T47D (cell line): ENCODE data around the gene OR52A1.
"Not testable (repeated sequence)": the region's sequence is repeated elsewhere in the genome, so short reads cannot be mapped to it uniquely, and the experiment has no call there.

Source experiments
- DNase-seq, 2 experiments: peaks; one replicate each; pipeline versions ENCODE4 v3.0.0 to v3.0.0-alpha.2; 2011 to 2012; ENCODE audit warnings: low read depth in 1 of 2, low spot score in 1 of 2
- JUND ChIP-seq: IDR thresholded peaks from 2 replicates; pipeline ENCODE4 v1.6.1; 2012; ENCODE audit warnings: low read depth
- in situ Hi-C: cut with HindIII; loops from 2 replicates; pipeline ENCODE4 v1.10.0; 2016; ENCODE audit warnings: low sequenced_read_pairs, low pct_unique_long_range_greater_than_20kb

OR52A1 gene

DNA sequence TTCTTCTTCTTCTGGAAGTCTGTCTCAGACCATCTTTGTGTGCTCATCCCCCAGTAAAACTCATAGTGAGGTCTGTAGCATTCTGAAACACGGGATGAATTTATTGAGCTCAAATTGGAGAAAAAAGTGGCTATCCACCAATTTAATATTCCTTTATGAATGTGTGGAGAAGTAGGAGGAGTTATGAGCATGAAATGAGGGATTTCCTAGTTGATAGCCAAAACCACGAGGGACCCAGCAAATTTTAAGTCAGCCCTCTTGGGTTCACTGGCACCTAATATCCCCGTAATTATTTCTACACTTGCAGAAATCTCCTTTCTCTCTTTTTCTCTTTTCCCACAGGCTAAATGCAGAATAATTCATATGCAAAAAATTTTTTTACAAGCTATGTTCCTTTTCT is at the start of gene OR52A1:
TSS of gene OR52A1 (minus strand) at position 101 of the 400 bp plus-strand sequence. CDS start 2,388 bp downstream, outside the sequence.
- TF ChIP-seq JUND, result no peak
- in situ Hi-C loops, result no loop called here
- no peak for DNase-seq

DNA sequence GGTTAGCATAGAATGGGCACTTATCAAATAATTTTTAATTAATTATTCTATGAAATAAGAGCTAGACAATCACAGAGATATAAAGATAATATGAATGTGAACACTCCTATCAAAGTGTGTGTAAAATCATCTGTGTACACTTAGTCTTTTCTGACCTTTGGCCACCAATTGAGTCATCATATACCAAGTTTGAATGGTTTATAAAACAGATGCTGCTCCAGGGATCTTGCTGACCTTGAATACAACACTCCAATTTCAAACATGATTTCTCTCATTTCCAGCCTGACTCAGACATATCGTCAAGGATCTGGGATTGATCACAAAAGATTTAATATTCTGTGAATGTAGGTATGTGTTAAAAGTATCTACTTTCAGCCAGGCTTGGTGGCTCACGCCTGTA is 48.8 kb upstream of the OR52A1 start:
- no peak for DNase-seq
- no peak for TF ChIP-seq JUND
- in situ Hi-C loops, result no loop called here

DNA sequence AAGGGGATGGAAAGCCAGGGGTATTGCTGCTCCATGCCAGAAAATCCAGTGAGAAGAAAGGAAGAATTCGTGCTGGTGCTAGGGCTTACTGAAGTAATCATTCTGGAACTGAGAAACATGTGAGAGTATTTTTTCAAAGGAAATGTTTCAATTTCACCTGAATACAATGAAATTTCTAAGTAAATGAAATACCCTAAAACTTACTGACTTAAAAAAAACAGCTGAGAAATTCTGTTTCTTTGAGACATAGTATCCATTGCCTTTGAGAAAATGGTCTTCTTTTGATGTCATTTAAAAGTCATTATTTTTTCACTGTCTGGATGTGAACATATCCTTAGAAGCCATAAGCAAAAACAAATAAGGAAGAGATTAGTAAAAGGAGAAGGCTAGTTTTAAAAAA is 46.0 kb upstream of the OR52A1 start, which contains the start of gene OR51V1:
TSS of gene OR51V1 (minus strand) at position 101 of the 400 bp plus-strand sequence. CDS start at position 101, 0 bp downstream.
- in situ Hi-C loops, result no loop called here
- no peak for TF ChIP-seq JUND
- no peak for DNase-seq

DNA sequence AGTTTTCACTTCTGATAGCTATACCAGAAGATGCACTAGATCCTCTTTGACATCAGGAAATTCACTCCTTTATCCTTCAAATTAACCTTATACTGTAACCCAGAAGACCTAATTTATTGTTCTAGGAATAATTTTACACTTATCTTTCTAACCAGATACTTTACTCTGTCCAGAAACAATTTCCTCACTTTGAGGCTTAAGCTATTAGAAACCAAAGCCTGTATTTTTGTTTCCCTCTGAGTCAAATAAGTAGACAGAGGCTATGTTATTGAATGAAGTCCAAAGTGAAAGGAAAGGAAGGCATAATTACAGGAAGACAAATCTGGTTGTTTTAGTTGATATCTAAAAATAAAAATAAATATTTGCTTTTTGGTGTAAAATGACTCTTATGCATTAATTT is 43.7 kb upstream of the OR52A1 start:
- no peak for DNase-seq
- no peak for TF ChIP-seq JUND
- in situ Hi-C loops, result no loop called here

DNA sequence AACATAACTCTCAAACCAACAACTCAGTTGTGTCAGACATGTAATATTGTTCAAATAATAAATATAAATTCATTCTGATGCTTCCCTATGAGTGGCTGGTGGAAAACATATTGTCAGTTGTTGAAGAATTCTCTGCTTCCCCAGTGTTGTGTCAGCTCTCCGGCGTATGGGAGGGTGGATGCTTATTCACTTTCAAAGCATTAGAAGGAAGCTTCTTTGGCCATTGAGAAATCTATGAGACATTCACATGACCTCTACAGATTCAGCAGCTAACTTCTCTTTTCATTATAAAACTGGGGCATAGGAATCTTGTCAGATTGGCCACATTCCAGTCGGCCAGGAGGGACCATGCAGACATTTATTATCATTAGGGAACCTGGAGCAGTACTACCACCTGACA is 43.0 kb upstream of the OR52A1 start:
- DNase-seq, result no peak
- in situ Hi-C loops, result no loop called here
- no peak for TF ChIP-seq JUND

DNA sequence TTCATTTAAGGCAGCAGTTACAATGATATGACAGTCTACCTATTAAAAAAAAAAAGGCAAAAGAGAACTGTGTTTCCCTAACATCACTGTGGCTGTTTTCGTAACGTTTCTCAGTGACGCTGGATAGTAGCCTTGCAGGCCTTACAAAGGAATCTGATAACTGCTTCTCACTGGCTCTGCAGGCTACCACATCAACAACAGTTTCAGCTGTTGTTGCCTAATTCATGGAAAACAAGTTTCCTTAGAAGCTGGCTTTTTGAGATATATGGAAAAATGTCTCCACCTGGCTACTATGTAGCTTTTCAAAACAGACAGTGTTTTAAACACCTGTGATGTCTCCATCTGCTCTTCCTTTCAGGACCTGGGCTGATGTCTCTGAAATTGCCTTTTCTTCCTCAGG is 42.2 kb upstream of the OR52A1 start:
- no peak for TF ChIP-seq JUND
- no peak for DNase-seq
- in situ Hi-C loops, result no loop called here

DNA sequence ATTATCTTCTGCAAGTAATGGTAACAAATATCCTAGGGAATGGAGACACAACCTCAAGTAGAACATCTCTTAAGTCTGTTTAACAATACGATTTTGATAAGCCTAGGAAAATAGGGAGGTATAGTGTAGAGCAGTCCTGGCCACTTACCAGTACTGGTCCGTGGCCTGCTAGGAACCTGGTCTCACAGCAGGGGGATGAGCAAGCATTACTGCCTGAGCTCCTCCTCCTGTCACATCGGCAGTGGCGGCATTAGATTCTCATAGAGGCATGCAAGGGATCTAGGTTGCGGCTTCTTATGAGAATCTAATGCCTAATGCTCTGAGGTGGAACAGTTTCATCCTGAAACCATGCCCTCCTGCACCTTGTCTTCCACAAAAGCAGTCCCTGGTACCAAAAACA is 41.5 kb upstream of the OR52A1 start:
- no peak for TF ChIP-seq JUND
- no peak for DNase-seq
- in situ Hi-C loops, result no loop called here

DNA sequence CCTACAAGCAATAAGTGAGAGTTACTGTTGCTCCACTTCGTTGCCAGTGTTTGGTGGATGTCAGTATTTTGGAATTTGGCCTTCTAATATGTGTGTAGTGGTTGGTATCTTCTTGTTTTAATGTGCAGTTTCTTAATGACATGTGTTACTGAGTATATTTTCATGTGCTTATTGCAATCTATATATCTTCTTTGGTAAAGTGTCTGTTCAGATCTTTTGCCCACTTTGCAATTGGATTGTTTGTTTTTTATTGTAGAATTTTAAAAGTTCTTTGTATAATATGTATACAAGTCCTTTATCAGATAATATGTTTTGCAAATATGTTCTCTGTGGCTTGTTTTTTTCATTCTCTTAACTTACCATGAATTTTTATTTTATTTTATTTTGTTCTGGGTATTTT is 38.2 kb upstream of the OR52A1 start:
- in situ Hi-C loops, result no loop called here
- DNase-seq, result no peak
- no peak for TF ChIP-seq JUND

DNA sequence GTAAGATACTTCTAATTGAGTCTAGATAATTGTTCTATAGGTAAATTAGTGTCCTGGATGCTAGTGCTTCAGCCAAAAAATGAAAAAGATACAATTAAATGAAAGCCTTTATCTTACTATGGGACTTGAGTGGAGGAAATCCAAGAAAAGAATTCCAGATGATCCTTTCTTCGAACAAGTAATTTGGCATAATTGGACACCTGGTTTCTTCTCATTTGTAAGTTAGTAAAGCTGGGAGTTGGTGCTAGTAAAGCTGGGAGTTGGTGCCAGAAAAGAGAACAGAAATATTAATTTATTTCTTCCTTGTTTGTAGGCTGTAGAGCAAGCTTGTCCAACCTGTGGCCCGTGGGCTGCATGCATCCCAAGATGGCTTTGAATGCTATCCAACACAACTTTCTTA is 33.6 kb upstream of the OR52A1 start:
- no peak for DNase-seq
- no peak for TF ChIP-seq JUND
- in situ Hi-C loops, result no loop called here

DNA sequence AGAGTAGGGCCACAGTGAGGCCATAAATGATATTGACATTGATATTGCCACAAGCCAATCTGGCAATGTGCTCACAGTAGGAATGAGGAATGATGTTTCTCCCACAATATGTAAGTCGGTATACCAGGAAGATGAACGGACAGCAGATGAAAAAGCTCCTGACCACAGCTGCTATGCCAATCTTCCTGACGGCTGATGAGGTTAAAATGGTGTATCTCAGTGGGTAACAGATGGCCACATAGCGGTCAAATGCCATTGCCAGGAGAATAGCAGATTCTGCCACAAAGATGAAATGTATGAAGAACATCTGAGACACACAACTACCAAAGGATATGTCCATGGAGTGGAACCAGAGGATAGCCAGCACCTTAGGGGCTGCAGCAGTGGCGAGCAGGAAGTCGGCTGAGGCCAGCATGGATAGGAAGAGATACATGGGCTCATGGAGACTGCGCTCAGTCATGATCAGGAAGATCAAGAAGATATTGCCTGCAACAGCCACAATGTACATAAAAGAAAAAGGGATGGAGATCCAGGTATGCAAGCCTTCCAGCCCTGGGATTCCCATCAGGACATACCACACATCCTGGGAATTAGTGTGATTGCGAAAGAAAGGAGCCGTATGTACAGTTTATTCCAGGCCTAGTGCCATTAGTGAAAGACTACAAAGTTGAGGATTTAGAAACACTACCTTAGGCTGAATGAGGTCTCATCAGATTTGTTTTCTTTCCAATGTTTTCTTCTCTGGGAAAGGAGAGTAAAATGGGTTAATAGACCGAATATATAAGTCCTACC is 23.7 kb upstream of the OR52A1 start:
- no peak for DNase-seq
- no peak for TF ChIP-seq JUND
- in situ Hi-C loops, result no loop called here

DNA sequence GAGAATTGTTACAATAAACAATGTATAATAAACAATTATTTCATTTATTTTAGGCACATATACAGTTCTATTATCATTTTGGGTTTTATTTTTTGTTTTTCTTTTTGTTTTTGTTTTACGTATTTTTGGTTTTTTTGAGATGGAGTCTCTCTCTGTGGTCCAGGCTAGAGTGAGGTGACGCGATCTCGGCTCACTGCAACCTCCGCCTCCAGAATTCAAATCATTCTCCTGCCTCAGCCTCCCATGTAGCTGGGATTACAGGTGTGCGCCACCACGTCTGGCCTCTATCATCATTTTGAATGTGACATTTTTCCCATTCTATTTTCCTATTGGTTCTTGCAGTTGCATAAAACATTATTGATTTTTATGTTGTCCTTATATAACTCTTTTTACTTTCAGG is 20.4 kb upstream of the OR52A1 start:
- no peak for DNase-seq
- TF ChIP-seq JUND, result no peak
- in situ Hi-C loops, result no loop called here

DNA sequence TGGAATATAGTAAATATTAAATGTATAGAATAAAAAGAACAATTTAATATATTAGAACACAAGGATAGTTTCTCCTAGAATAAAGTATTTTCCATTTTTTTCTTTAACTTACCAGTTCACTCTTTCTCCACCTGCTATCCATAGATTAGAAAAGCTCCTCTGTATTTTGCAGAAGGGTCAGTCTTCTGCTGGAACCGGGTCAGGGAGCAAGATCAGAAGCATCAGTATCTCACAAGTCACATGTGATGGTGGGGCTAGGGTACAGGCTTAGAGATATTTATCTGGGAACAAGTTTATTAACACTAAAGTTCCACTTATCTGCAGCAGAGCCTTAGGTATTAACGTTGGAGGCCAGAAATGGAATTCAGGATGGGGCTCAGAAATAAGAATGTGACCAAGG is 17.3 kb upstream of the OR52A1 start:
- TF ChIP-seq JUND, result no peak
- in situ Hi-C loops, result no loop called here
- DNase-seq, result no peak

DNA sequence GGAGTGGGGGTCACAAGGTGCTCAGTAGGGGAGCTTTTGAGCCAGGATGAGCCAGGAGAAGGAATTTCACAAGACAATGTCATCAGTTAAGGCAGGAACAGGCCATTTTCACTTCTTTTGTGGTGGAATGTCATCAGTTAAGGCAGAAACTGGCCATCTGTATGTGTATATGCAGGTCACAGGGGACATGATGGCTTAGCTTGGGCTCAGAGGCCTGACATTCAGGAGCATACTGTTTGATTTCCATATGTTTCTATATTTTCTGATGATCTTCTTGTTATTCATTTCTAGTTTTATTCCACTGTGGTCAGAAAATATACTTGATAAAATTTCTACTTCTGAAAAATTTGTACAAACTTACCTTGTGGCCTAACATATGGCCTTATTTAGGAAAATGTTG is 11.3 kb upstream of the OR52A1 start:
- in situ Hi-C loops, DNase-seq: not testable (repeated sequence)

DNA sequence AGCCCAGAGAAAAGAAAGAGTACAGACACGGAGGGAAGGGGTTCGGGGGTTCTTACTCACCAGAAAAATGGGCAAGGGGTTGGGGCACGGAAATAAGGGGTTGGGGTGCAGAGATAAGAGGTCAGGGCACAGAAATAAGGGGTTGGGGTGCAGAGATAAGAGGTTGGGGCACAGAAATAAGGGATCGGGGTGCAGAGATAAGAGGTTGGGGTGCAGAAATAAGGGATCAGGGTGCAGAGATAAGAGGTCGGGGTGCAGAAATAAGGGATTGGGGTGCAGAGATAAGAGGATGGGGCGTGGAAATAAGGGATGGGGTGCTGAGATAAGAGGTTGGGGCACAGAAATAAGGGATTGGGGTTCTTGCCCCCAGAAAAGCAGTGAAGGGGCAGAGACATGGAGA is 10.2 kb upstream of the OR52A1 start:
- in situ Hi-C loops, DNase-seq: not testable (repeated sequence)

DNA sequence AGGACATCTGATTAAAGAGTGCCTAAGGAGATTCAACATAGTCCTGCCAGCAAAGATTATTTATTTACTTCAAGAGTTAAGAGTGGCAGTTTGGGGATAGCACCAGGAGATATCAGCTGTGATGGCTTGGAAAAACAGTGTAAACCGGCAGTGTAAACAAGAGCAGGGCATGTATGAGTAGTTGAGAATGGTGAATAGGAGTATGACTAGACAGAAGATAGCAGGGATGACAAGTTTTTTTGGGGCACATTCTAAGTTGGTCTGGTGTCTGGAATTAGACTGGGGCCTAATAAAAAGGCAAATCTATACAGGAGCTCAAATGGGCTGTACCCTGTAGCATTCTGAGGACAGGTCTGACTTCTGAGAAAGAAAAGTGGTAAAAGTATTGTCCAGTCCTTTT is 6.5 kb upstream of the OR52A1 start:
- in situ Hi-C loops, DNase-seq: not testable (repeated sequence)

DNA sequence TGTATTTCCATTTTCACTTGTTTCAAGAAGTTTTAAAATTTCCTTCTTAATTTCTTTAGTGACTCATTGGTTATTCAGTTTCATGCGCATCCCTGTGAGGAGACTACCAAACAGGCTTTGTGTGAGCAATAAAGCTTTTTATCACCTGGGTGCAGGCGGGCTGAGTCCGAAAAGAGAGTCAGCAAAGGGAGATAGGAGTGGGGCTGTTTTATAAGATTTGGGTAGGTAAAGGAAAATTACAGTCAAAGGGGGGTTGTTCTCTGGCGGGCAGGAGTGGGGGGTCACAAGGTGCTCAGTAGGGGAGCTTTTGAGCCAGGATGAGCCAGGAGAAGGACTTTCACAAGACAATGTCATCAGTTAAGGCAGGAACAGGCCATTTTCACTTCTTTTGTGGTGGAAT is 5.7 kb upstream of the OR52A1 start:
- in situ Hi-C loops, DNase-seq: not testable (repeated sequence)
